NCI-H1092 treated with DMSO at 0.1 percent for 48 hours (cell line): Measurements from ENCODE around the gene PDCL2.
"Not testable (repeated sequence)": the region's sequence is repeated elsewhere in the genome, so short reads cannot be mapped to it uniquely, and the experiment has no call there.

Experiments used
- DNase-seq: peaks from one replicate; lab custom pipeline; 2025; lab: John Stamatoyannopoulos, UW

The PDCL2 gene

GRCh38 chr4:55588160-55588559, 3.9 kb downstream of the PDCL2 start:
- no peak for DNase-seq

- DNase-seq: not testable (repeated sequence)
Measured at GRCh38 chr4:55582773-55583172, 9.3 kb downstream of the PDCL2 start.

GRCh38 chr4:55578341-55579010, 13.6 kb downstream of the PDCL2 start:
- no peak for DNase-seq

- no peak for DNase-seq
Measured at GRCh38 chr4:55575513-55575912, 16.5 kb downstream of the PDCL2 start.

GRCh38 chr4:55574252-55574651, 17.8 kb downstream of the PDCL2 start:
- no peak for DNase-seq

GRCh38 chr4:55571806-55572205, 20.2 kb downstream of the PDCL2 start:
- DNase-seq: no peak

GRCh38 chr4:55568905-55569504, 23.0 kb downstream of the PDCL2 start:
- no peak for DNase-seq

GRCh38 chr4:55561889-55562288, 30.2 kb downstream of the PDCL2 start:
- no peak for DNase-seq

- no peak for DNase-seq
Measured at GRCh38 chr4:55560096-55560495, 31.9 kb downstream of the PDCL2 start.

GRCh38 chr4:55554453-55555030, 37.5 kb downstream of the PDCL2 start:
- DNase-seq: no peak

GRCh38 chr4:55553441-55554201, 38.4 kb downstream of the PDCL2 start:
- no peak for DNase-seq

- DNase-seq: not testable (repeated sequence)
Measured at GRCh38 chr4:55551964-55552363, 40.1 kb downstream of the PDCL2 start.

GRCh38 chr4:55549888-55550287, 42.2 kb downstream of the PDCL2 start:
- no peak for DNase-seq

GRCh38 chr4:55547918-55548317, 44.1 kb downstream of the PDCL2 start:
- no peak for DNase-seq

- DNase-seq: no peak
Measured at GRCh38 chr4:55547466-55547770, 44.6 kb downstream of the PDCL2 start.

- peak; percentile 90 for DNase-seq
Measured at GRCh38 chr4:55546756-55547465, 45.1 kb downstream of the PDCL2 start, which contains the start of gene CLOCK. TSS of gene CLOCK (minus strand) at chr4:55546909. CDS start at chr4:55482785, 64,124 bp downstream.

GRCh38 chr4:55546506-55546755, 45.6 kb downstream of the PDCL2 start:
- DNase-seq: no peak

GRCh38 chr4:55545641-55546505, 46.2 kb downstream of the PDCL2 start:
- DNase-seq: peak; percentile 85

- peak; percentile 30 for DNase-seq
Measured at GRCh38 chr4:55545151-55545550, 46.9 kb downstream of the PDCL2 start.

- DNase-seq: peak; percentile 4
Measured at GRCh38 chr4:55543858-55544257, 48.2 kb downstream of the PDCL2 start.

GRCh38 chr4:55540271-55540670, 51.8 kb downstream of the PDCL2 start:
- no peak for DNase-seq

GRCh38 chr4:55539658-55540057, 52.4 kb downstream of the PDCL2 start:
- DNase-seq: no peak
